ENCODE data around the gene PPP2R2C. TPM values are rescaled to one million over a fixed set of nuclear protein-coding genes. Genes with fewer than 3 reads are reported as not detected.

Gene PPP2R2C
- total RNA-seq, 3 donors from 2014 or later = 0.31 to 2.9 (median 0.41) TPM

GRCh38 chr4:6446130-6446482 lies 26.3 kb downstream of the PPP2R2C start:
- DNase-seq = no peak
- Histone ChIP-seq H3K4me3 (no peak overlapping the region), H3K4me1 (ENCODE audit: low read depth) (no peaks in the 10 kb centered on the region), H3K36me3 (ENCODE audit: low read depth) (no peaks in the 10 kb centered on the region), H3K9me3 (no peaks in the 10 kb centered on the region)
- TF ChIP-seq CTCF (IDR thresholded peaks at IDR 0.05) = no peak
- intact Hi-C loops (cut with DNase I, micrococcal nuclease) = no loop called here
- no peak for ATAC-seq

GRCh38 chr4:6445403-6446129 lies 26.8 kb downstream of the PPP2R2C start:
- Histone ChIP-seq H3K4me1 (ENCODE audit: low read depth) (no peaks in the 10 kb centered on the region), H3K4me3 (no peak overlapping the region), H3K9me3 (no peaks in the 10 kb centered on the region), H3K36me3 (ENCODE audit: low read depth) (no peaks in the 10 kb centered on the region)
- TF ChIP-seq CTCF (IDR thresholded peaks at IDR 0.05) = no peak
- intact Hi-C loops (cut with DNase I, micrococcal nuclease) = no loop called here
- DNase-seq = no peak
- ATAC-seq = no peak

- no peak for TF ChIP-seq CTCF (IDR thresholded peaks at IDR 0.05)
- Histone ChIP-seq H3K9me3 (no peaks in the 10 kb centered on the region), H3K4me1 (ENCODE audit: low read depth) (no peaks in the 10 kb centered on the region), H3K36me3 (ENCODE audit: low read depth) (no peaks in the 10 kb centered on the region), H3K4me3 (no peak overlapping the region)
- ATAC-seq = no peak
- no peak for DNase-seq
- intact Hi-C loops (cut with DNase I, micrococcal nuclease) = no loop called here
These were observed 27.8 kb downstream of the PPP2R2C start for GRCh38 chr4:6444582-6444981.

GRCh38 chr4:6443035-6444023 lies 29.1 kb downstream of the PPP2R2C start:
- no peaks in the 10 kb centered on the region for H3K36me3 ChIP-seq (ENCODE audit: low read depth)
- no peaks in the 10 kb centered on the region for H3K9me3 ChIP-seq
- no peak for TF ChIP-seq CTCF (IDR thresholded peaks at IDR 0.05)
- no peak overlapping the region for H3K4me3 ChIP-seq
- no peak for DNase-seq
- no peak for ATAC-seq
- H3K4me1 ChIP-seq (ENCODE audit: low read depth) = no peaks in the 10 kb centered on the region
- intact Hi-C loops (cut with DNase I, micrococcal nuclease) = no loop called here

GRCh38 chr4:6442555-6442954 lies 29.9 kb downstream of the PPP2R2C start:
- no peak for ATAC-seq
- DNase-seq = no peak
- no peak for TF ChIP-seq CTCF (IDR thresholded peaks at IDR 0.05)
- H3K36me3 ChIP-seq (ENCODE audit: low read depth) = no peaks in the 10 kb centered on the region
- H3K4me1 ChIP-seq (ENCODE audit: low read depth) = no peaks in the 10 kb centered on the region
- no peaks in the 10 kb centered on the region for H3K9me3 ChIP-seq
- intact Hi-C loops (cut with DNase I, micrococcal nuclease) = no loop called here
- no peak overlapping the region for H3K4me3 ChIP-seq
